HuH-7 (cell line): ENCODE results near the gene DDX31.

Experiments used
- DNase-seq: peaks from one replicate; pipeline ENCODE4 v3.0.0; 2011; ENCODE audit warnings: low spot score

DDX31 gene

GRCh38 chr9:132634327-132634726, 35.5 kb downstream of the DDX31 start:
- DNase-seq: no peak

GRCh38 chr9:132632413-132633129, 37.2 kb downstream of the DDX31 start:
- DNase-seq: no peak

GRCh38 chr9:132631685-132632084, 38.1 kb downstream of the DDX31 start:
- DNase-seq: no peak

- DNase-seq: no peak
These were observed 38.5 kb downstream of the DDX31 start for GRCh38 chr9:132631280-132631679.

GRCh38 chr9:132630811-132631210, 39.0 kb downstream of the DDX31 start:
- no peak for DNase-seq

- no peak for DNase-seq
These were observed 39.7 kb downstream of the DDX31 start for GRCh38 chr9:132630116-132630515.

- DNase-seq: no peak
These were observed 41.0 kb downstream of the DDX31 start for GRCh38 chr9:132628746-132629145.

- no peak for DNase-seq
These were observed 42.2 kb downstream of the DDX31 start for GRCh38 chr9:132627594-132627993.

- no peak for DNase-seq
These were observed 42.7 kb downstream of the DDX31 start for GRCh38 chr9:132627106-132627505.

- no peak for DNase-seq
These were observed 43.5 kb downstream of the DDX31 start for GRCh38 chr9:132626285-132626684.

- DNase-seq: no peak
These were observed 47.6 kb downstream of the DDX31 start for GRCh38 chr9:132622159-132622558.

- DNase-seq: no peak
These were observed 53.1 kb downstream of the DDX31 start for GRCh38 chr9:132616725-132617124.

- no peak for DNase-seq
These were observed 54.0 kb downstream of the DDX31 start for GRCh38 chr9:132615774-132616173.

- DNase-seq: no peak
These were observed 55.5 kb downstream of the DDX31 start for GRCh38 chr9:132614324-132614723.

- DNase-seq: no peak
These were observed 59.1 kb downstream of the DDX31 start for GRCh38 chr9:132610661-132611060.

- DNase-seq: no peak
These were observed 60.0 kb downstream of the DDX31 start for GRCh38 chr9:132609829-132610228.

GRCh38 chr9:132609184-132609583, 60.6 kb downstream of the DDX31 start:
- no peak for DNase-seq

GRCh38 chr9:132606066-132606465, 63.7 kb downstream of the DDX31 start:
- no peak for DNase-seq

GRCh38 chr9:132605387-132605786, 64.4 kb downstream of the DDX31 start:
- no peak for DNase-seq

- no peak for DNase-seq
These were observed 67.6 kb downstream of the DDX31 start for GRCh38 chr9:132602207-132602606.

- no peak for DNase-seq
These were observed 69.3 kb downstream of the DDX31 start for GRCh38 chr9:132600326-132600984.

GRCh38 chr9:132597073-132597775, 72.6 kb downstream of the DDX31 start:
- no peak for DNase-seq

- DNase-seq: no peak
These were observed 73.6 kb downstream of the DDX31 start for GRCh38 chr9:132596200-132596599.
